Right cardiac atrium (tissue), 5 donors: ENCODE results near the gene RDH11. TPM values are rescaled to one million over a fixed set of nuclear protein-coding genes. Genes with fewer than 3 reads are reported as not detected.
"Not testable (repeated sequence)": the region's sequence is repeated elsewhere in the genome, so short reads cannot be mapped to it uniquely, and the experiment has no call there.

Source experiments
- ATAC-seq, 2 donors: fragments of 200-7000 bp; cut with Tn5 transposase; one replicate each; pipeline versions ENCODE4 v1.8.0 to v1.9.1; 2020; ENCODE audit warnings: moderate library complexity in 2 of 2, mild to moderate bottlenecking in 1 of 2
- DNase-seq, 3 donors: peaks; one replicate each; pipeline ENCODE4 v3.0.0-alpha.2; 2020
- H3K27ac ChIP-seq: one replicate; pipeline ENCODE4 v1.5.1; 2013; ENCODE audit warnings: mild to moderate bottlenecking, low read length, control low read depth, moderate library complexity
- H3K27me3 ChIP-seq: one replicate; pipeline ENCODE4 v1.6.1; 2013; ENCODE audit not compliant: control insufficient read depth, insufficient read depth
- H3K4me1 ChIP-seq: one replicate; pipeline ENCODE4 v1.6.1; 2013; ENCODE audit warnings: low read length; ENCODE audit not compliant: control insufficient read depth, insufficient read depth
- H3K4me3 ChIP-seq: one replicate; pipeline ENCODE4 v1.5.1; 2013; ENCODE audit warnings: low read length, control low read depth
- H3K9me3 ChIP-seq: one replicate; pipeline ENCODE4 v1.6.1; 2013; ENCODE audit warnings: low read length; ENCODE audit not compliant: control insufficient read depth
- WGBS: extraction: QIAGEN DNeasy Blood & Tissue Kit; methylation state at CpG from one replicate; pipeline ENCODE4 v1.1.7; 2013; 5-methylcytosine and 5-hydroxymethylcytosine counted together
- intact Hi-C, 4 donors: fragments of 100-400 bp; cut with DNase I; formaldehyde crosslinking; loops; one replicate each; pipeline versions ENCODE4 v1.11.0 to v1.14.0; 2022 to 2023
- polyA plus RNA-seq: library from polyadenylated mRNA; stranded (reverse); fragments of 200-250 nt; gene quantifications from one replicate; pipeline ENCODE4 v1.2.3, GENCODE V29; 2013
- total RNA-seq, 4 donors: library from RNA; stranded (reverse); fragmentation: NEBNext Ultra II Directional; extraction: Animal tissue kit (Norgen Biotek cat#: 25700); gene quantifications; one replicate each; pipeline ENCODE4 v1.2.1, GENCODE V29; 2021
- donor health status: healthy with polysubstance abuse.
- donor health status: DM: no; HTN: yes; CAD: no.
- donor health status: DM: no; HTN: no; CAD: no.
- donor health status: DM: no; HTN: yes; CAD: no; lungs with severe emphysema.
- donor health status: DM: yes; HTN: yes; CAD: no.

RDH11 gene
- total and polyA plus RNA-seq, 5 donors: 17.5 to 21.5 (median 18.7) TPM

GRCh38 chr14:67704484-67705089, 9.0 kb upstream of the RDH11 start:
- DNase-seq (no peak), ATAC-seq (peak; percentile 76 to 86)
- Histone ChIP-seq H3K4me1 (no peaks in the 10 kb centered on the region), H3K27me3 (no peaks in the 10 kb centered on the region), H3K9me3 (no peaks in the 10 kb centered on the region), H3K4me3 (no peak overlapping the region), H3K27ac (no peak overlapping the region)
- WGBS: under 1% methylated on average over 3 of the region's 3 CpGs
- intact Hi-C loops: loop anchor here (2.0 to 10.0 kb wide), 4 partner anchors 86 to 270 kb away; partner anchors contain the start of gene ARG2 (in 2 of the 4)

DNA sequence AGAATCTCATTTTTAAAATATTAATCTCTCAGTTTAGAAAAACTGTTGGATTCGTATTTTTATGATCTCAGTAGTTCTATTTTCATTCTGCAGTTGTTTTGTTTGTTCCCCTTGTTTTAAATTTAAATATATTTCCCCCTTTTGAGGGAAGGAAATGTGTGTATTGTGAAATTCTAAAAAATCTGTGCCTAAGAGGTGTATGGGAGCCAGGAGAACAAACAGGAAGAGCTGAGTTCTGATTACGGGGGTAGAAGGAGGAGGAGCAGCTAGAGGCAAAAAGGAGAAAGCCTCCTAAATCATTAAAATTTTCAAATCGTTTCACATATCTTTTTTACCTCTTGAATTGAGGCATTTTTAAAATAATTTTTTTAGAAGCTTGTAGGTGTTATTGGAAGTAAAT, 8.4 kb upstream of the RDH11 start:
- H3K9me3 ChIP-seq: no peaks in the 10 kb centered on the region
- DNase-seq (no peak), ATAC-seq (no peak)
- no peaks in the 10 kb centered on the region for H3K4me1 ChIP-seq
- H3K4me3 ChIP-seq: no peak overlapping the region
- intact Hi-C loops: loop anchor here (2.0 to 10.0 kb wide), 4 partner anchors 85 to 269 kb away; partner anchors contain the start of gene ARG2 (in 2 of the 4)
- H3K27ac ChIP-seq: no peak overlapping the region
- H3K27me3 ChIP-seq: no peaks in the 10 kb centered on the region
- WGBS: 41% methylated on average over 3 of the region's 3 CpGs

GRCh38 chr14:67701492-67701891, 5.9 kb upstream of the RDH11 start, which contains the start of gene RDH12:
Gene RDH12 (plus strand): TSS chr14:67701886. CDS start chr14:67722643, 20,757 bp downstream.
- H3K27ac ChIP-seq, H3K4me3 ChIP-seq, ATAC-seq, DNase-seq, H3K9me3 ChIP-seq, H3K27me3 ChIP-seq, H3K4me1 ChIP-seq: not testable (repeated sequence)
- WGBS: 93% methylated on average over 8 of the region's 8 CpGs
- intact Hi-C loops: loop anchor here (10.0 kb wide), 3 partner anchors 87 to 267 kb away; partner anchors contain the start of gene ARG2 (in 1 of the 4)

DNA sequence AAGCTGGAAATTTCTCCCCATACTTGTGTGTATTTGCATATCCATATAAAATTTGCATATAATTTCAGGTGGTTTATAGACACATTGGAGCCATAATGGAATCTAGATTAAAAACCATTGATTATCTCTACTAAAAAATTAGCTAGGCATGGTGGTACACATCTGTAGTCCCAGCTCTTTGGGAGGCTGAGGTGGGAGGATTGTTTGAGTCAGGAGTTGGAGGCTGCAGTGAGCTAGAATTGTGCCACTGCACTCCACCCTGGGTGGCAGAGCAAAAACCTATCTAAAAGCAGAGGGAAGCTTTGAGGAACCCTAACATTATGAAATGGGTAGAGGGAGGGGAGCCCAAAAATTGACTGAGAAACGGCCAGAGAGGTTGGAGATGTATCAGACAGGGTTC, 2.6 kb upstream of the RDH11 start:
- H3K27ac ChIP-seq: no peak overlapping the region
- intact Hi-C loops: no loop called here
- WGBS: 56% methylated on average over 1 of the region's 1 CpG
- DNase-seq: no peak
- H3K9me3 ChIP-seq: no peaks in the 10 kb centered on the region
- peaks cover 2% of the 10 kb centered on the region for H3K4me1 ChIP-seq
- H3K27me3 ChIP-seq: no peaks in the 10 kb centered on the region
- no peak for ATAC-seq
- no peak overlapping the region for H3K4me3 ChIP-seq

DNA sequence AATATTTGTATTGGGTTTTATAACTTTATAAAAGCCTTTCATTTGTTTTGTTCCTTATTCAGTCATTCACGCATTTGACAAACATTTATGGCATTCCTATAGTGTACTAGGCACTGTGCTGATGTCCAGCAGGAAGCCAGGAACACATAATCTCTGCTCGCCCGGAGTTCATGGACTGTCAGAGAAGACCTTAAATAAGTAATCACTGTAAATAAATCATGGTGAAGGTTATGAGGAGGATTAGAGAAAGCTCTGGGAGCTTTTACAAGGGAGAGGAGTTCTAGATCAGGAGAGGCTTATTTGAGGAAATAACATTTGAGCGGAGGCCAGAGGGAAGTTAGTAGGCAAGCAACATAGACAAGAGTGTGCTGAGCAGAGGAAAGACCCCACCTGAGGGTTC, 1.4 kb upstream of the RDH11 start:
- intact Hi-C loops: no loop called here
- no peak overlapping the region for H3K4me3 ChIP-seq
- ATAC-seq (no peak), DNase-seq (no peak)
- H3K4me1 ChIP-seq: peaks cover 2% of the 10 kb centered on the region
- no peaks in the 10 kb centered on the region for H3K9me3 ChIP-seq
- 86% methylated on average over 4 of the region's 4 CpGs for WGBS
- H3K27me3 ChIP-seq: no peaks in the 10 kb centered on the region
- no peak overlapping the region for H3K27ac ChIP-seq

DNA sequence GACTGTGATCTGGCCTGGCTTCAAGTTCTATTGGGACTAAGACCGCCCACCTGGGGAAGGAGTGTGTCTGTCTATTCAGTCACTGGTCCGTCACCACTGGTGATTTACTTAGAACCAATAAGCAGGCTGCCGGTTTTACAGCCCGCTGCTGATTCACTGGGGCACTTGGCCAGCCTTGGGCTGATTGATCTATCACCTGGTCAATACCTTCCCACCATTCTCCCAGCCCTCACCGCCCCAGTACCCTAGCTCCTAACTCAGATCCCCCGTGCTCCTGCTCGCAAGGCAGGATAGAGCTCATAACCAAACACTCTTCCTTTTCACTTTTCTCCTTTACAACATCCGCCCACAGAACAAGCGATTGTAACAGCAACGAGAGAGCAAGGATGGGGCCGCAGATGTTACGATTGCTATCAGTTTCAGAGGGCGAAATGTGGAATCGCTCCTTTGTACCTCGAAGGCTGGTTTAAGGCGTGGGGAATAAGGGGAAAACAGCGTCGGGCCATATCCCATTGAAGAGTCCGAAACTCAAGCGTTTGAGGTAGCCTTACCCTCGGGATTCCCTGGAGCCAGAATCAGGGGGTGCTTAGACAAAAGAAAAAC, 672 bp downstream of the RDH11 start:
- 1% methylated on average over 21 of the region's 21 CpGs for WGBS
- DNase-seq (peak; percentile 51 to 67 (median 54)), ATAC-seq (peak; percentile 59 to 79)
- Histone ChIP-seq H3K4me3 (peak overlapping the region; percentile 100), H3K27me3 (no peaks in the 10 kb centered on the region), H3K9me3 (no peaks in the 10 kb centered on the region), H3K27ac (peak overlapping the region; percentile 87), H3K4me1 (peaks cover 2% of the 10 kb centered on the region)
- intact Hi-C loops: no loop called here

- Histone ChIP-seq H3K4me3 (no peak overlapping the region), H3K27me3 (no peaks in the 10 kb centered on the region), H3K4me1 (peaks cover 2% of the 10 kb centered on the region), H3K27ac (no peak overlapping the region), H3K9me3 (no peaks in the 10 kb centered on the region)
- ATAC-seq (no peak), DNase-seq (no peak)
- intact Hi-C loops: no loop called here
- 95% methylated on average over 4 of the region's 4 CpGs for WGBS
Measured at GRCh38 chr14:67690011-67690410, 5.6 kb downstream of the RDH11 start.

- ATAC-seq: no peak
Measured at GRCh38 chr14:67683842-67684241, 11.7 kb downstream of the RDH11 start.

GRCh38 chr14:67680941-67681340, 14.6 kb downstream of the RDH11 start:
- no peaks in the 10 kb centered on the region for H3K4me1 ChIP-seq
- intact Hi-C loops: no loop called here
- H3K27me3 ChIP-seq: no peaks in the 10 kb centered on the region
- H3K4me3 ChIP-seq: no peak overlapping the region
- 76% methylated on average over 2 of the region's 2 CpGs for WGBS
- H3K27ac ChIP-seq: no peak overlapping the region
- ATAC-seq (peak in 1 of 2 donors; percentile 40), DNase-seq (no peak)
- no peaks in the 10 kb centered on the region for H3K9me3 ChIP-seq

More at GRCh38 chr14:67683842-67684241, 11.7 kb downstream of the RDH11 start:
- Histone ChIP-seq H3K4me1 (no peaks in the 10 kb centered on the region), H3K4me3 (no peak overlapping the region), H3K27me3 (no peaks in the 10 kb centered on the region), H3K9me3 (no peaks in the 10 kb centered on the region), H3K27ac (no peak overlapping the region)
- no peak for DNase-seq
- intact Hi-C loops: no loop called here

GRCh38 chr14:67680121-67680602, 15.4 kb downstream of the RDH11 start:
- H3K4me1 ChIP-seq: no peaks in the 10 kb centered on the region
- no peak overlapping the region for H3K27ac ChIP-seq
- no peak for DNase-seq
- 86% methylated on average over 3 of the region's 3 CpGs for WGBS
- intact Hi-C loops: no loop called here
- no peak overlapping the region for H3K4me3 ChIP-seq
- no peaks in the 10 kb centered on the region for H3K27me3 ChIP-seq
- H3K9me3 ChIP-seq: no peaks in the 10 kb centered on the region
- peak in 1 of 2 donors; percentile 51 for ATAC-seq

DNA sequence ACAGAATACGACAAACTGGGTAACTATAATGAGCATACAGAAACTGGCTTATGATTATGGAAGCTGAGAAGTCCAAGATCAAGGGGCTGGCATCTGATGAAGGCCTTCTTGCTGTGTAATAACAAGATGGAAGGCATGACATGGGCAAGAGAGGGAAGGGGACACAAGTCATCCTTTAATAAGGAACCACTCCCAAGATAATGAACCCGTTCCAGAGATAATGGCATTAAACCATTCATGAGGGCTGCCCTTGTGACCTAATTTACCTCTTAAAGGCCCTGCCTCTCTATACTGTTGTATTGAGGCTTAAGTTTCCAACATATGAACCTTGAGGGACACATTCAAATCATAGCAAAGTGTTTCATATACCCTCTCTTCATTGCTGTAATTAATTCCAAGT, 16.6 kb downstream of the RDH11 start:
- no peak overlapping the region for H3K4me3 ChIP-seq
- intact Hi-C loops: no loop called here
- no peaks in the 10 kb centered on the region for H3K27me3 ChIP-seq
- no peak for ATAC-seq
- no peak for DNase-seq
- H3K4me1 ChIP-seq: no peaks in the 10 kb centered on the region
- no peak overlapping the region for H3K27ac ChIP-seq
- no peaks in the 10 kb centered on the region for H3K9me3 ChIP-seq
- WGBS: 72% methylated on average over 2 of the region's 2 CpGs
